GM19193 (cell line): ENCODE measurements around the gene EML1.

Source experiments
- POLR2A ChIP-seq: IDR thresholded peaks from 4 replicates; pipeline ENCODE4 v1.6.1; 2011; ENCODE audit not compliant: insufficient read depth, insufficient read length; ENCODE audit errors: extremely low read depth

The EML1 gene

DNA sequence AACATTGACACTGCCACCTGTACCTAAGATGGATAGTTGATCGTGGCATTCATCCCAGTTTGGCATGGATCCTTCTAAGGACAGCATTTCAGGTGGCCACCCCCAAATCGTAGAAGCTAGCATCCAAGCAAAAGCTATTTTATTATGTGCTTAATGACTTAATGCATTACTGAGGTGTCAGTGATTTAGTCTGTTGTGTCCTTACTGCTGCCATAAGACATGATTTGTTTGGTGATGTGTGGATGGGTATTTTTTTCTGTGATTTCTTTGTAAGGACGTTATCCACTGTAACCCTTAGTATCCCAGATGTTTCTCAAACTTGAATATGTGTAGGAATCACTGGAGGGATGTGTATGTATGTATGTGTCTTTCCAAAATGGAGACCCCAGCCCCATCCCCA is 190.8 kb downstream of the EML1 start:
- TF ChIP-seq POLR2A: no peak

DNA sequence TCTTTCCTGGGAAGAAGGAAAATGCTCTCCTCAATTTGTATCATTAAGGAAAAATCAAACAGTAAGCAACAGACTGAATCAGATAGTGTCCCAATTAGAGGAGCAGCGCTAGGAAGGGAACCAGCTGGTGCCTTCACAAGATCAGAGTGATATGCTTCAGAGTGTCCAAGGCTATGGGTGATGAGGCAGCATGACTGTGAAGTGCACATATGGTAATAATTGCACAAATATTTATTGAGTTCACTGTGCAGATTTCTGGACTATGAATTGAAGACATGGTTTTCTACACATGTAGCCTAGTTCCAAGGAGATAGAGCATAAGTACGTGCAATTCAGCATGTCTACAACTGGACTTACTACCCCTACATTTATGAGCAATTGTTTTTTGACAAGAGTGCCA is 193.2 kb downstream of the EML1 start:
- TF ChIP-seq POLR2A: no peak

DNA sequence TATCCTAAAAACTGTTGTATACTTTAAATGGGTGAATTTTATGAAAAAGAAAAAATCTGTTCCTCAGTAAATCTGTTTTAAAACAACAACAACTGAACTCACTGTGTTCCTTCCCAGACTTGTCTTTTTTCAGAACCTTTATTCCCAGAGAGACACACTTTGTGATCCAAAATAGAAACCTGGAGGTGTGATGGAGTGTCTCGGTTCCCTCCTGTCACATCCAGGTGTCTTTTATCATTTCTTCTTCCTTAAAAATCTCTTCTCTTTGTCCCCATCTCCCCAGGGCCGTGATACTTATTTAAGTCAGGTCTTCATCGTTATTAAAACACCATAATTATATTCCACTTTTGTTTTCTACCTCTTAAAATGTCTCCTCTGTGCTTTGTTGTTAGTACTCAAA is 195.8 kb downstream of the EML1 start:
- TF ChIP-seq POLR2A: no peak

DNA sequence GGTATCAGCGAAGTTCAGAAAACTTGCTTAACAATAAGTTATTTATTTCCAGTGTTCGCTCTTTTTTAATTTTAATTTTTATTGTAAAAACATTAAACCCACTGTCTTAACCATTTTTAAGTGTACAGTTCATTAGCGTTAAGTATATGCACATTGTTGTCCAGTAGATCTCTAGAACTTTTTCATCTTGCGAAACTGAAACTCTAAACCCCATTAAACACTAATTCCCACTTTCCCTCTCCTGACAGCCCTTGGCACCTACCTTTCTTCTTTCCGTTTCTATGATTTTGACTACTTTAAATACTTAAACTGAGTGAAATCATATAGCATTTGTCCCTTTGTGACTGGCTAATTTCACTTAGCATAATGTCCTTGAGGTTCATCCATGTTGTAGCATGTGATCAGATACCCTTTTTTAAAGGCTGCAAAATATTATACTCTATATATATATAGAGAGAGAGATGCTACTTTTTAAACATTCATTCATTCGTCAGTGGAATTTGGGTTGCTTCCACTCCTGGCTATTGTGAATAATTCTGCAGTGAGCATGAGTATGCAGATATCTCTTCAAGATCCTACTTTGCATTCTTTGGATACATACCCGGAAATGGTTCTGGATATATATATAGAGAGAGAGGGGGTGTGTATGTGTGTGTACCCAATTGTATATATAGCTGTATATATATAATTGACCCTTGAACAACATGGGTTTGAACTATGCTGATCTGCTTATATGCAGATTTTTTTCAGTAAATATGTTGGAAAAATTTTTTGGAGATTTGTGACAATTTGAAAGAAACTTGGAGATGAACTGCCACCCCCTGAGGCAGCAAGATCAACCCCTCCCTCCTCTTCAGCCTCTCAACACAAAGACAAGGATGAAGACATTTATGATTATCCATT is 197.3 kb downstream of the EML1 start:
- TF ChIP-seq POLR2A: no peak

DNA sequence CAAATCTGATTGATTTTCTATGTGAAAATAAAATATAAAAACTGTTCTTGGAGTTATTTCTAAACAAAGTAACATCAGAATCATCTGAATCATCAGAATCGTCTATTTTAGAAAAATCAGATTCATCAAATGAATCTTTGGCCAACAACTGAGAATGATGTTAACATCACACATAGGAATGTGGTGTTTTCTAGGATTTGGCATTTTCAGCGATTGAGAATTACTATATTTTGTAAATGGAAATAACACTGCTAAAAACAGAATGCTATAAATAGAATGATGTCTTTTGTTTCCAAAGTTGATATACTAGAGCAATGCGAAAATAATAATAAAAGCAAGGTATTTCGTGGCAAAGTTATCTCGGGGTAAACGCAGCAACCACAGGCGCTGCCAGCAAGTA is 198.1 kb downstream of the EML1 start:
- TF ChIP-seq POLR2A: no peak
